ENCODE data around the gene TFR2.

DNA sequence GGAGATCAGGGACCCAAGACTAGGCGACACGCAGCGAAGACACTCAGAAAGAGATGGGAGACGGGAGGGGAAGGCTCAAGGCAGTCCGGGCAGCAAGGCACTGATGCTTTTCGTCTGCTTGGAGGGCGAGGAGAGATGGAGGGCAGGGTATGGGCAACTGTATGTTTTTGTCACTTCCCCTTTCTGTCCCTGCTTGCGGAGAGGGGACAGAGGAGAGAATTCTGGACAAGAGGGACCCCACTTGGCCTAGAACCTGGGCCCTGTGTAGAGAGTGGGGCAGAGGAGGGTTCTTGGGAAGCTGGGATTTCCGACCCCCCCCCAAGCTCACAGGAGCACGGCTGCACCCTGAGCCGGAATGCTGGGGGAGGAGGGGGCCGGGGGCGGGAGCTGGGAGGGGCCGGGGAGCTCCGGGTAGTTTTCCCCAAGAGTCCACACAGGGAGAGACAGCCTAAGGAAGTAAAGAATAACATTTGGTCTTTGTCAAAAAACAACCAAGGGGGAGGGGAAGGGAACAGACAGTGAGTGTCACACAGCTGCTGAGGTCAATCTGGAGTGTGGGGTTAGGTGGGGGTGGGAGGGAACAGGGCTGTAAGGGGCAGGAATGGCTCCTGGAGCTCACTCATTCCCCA lies 57.2 kb downstream of the TFR2 start:
- TF ChIP-seq CTCF (conservative IDR thresholded peaks at IDR 0.05) (no peak), ZFX (IDR thresholded peaks at IDR 0.05) (no peak)

Data from C4-2B (cell line).